K562 (cell line): ENCODE measurements around the gene EEPD1. TPM values are rescaled to one million over a fixed set of nuclear protein-coding genes. Genes with fewer than 3 reads are reported as not detected.

Experiments used
- EWSR1 ChIP-seq: fragments of 450-650 bp; IDR thresholded peaks from 2 replicates; pipeline ENCODE4 v1.6.1; 2018; ENCODE audit warnings: borderline replicate concordance, mild to moderate bottlenecking, low read depth, moderate library complexity; ENCODE audit not compliant: partially characterized antibody
- KAT2B ChIP-seq: IDR thresholded peaks from one replicate; pipeline ENCODE4 v1.6.1; 2012; ENCODE audit warnings: low read depth, mild to moderate bottlenecking, control low read depth, inconsistent platforms, low read length, moderate library complexity
- NCOA6 ChIP-seq: fragments of 450-650 bp; IDR thresholded peaks from 2 replicates; pipeline ENCODE4 v1.6.1; 2017; ENCODE audit warnings: mild to moderate bottlenecking
- POLR2AphosphoS5 ChIP-seq: IDR thresholded peaks from 2 replicates; pipeline ENCODE4 v1.6.1; 2011; ENCODE audit warnings: mild to moderate bottlenecking, low read depth, low read length, moderate library complexity; ENCODE audit not compliant: control insufficient read depth, insufficient read depth
- RB1 ChIP-seq: fragments of 450-650 bp; IDR thresholded peaks from 2 replicates; pipeline ENCODE4 v1.6.1; 2017; ENCODE audit warnings: low read depth, mild to moderate bottlenecking
- SRSF3 ChIP-seq: fragments of 200-400 bp; formaldehyde crosslinking; IDR thresholded peaks from 2 replicates; pipeline ENCODE4 v1.6.1; 2016; ENCODE audit warnings: mild to moderate bottlenecking, low read length, moderate library complexity; ENCODE audit not compliant: insufficient read depth
- STAT5B ChIP-seq: fragments of 250-450 bp; sonication (Bioruptor Pico); IDR thresholded peaks from 2 replicates; pipeline ENCODE4 v1.8.0; 2021; ENCODE audit warnings: mild to moderate bottlenecking, inconsistent platforms
- TAF7 ChIP-seq: fragments of 450-650 bp; IDR thresholded peaks from 2 replicates; pipeline ENCODE4 v1.6.1; 2016; ENCODE audit warnings: missing genetic modification characterization, missing compliant biosample characterization
- ZNF766 ChIP-seq: fragments of 200-800 bp; sonication (Bioruptor generic); conservative IDR thresholded peaks from 2 replicates; pipeline ENCODE4 v1.6.1; 2016; ENCODE audit warnings: missing genetic modification characterization, missing compliant biosample characterization
- ZNF785 ChIP-seq: fragments of 250-450 bp; sonication (Bioruptor Pico); IDR thresholded peaks from 2 replicates; pipeline ENCODE4 v1.4.0; 2020; ENCODE audit warnings: mild to moderate bottlenecking
- polyA plus RNA-seq, 8 experiments: library from polyadenylated mRNA; depleted of rRNA in 4 of 8; stranded (reverse) in 5 of 8; unstranded in 3 of 8; fragments of >200 nt; fragmentation: Nextera tagmentation in 2 of 8; fragmentation: Illumina TruSeq in 1 of 8; extraction: Ambion mirVana in 2 of 8; extraction: Trizol in 1 of 8; gene quantifications; 2 replicates each; pipeline versions ENCODE4 v1.2.1 to v1.2.3, GENCODE V29; 2011 to 2014; ENCODE audit warnings: inconsistent platforms in 1 of 8, missing spikeins in 1 of 8
- total RNA-seq, 7 experiments: library from RNA; depleted of rRNA in 6 of 7; stranded (reverse); fragments of >200 nt in 6 of 7; fragmentation: Illumina TruSeq in 2 of 7; extraction: Trizol in 2 of 7; gene quantifications; 2 replicates each; pipeline versions ENCODE4 v1.2.1 to v1.2.3, GENCODE V29; 2011 to 2021; ENCODE audit warnings: low replicate concordance in 1 of 7
- TF ChIP-seq, protein P1 (sequence below): fragments of 250-450 bp; sonication (Bioruptor Pico); IDR thresholded peaks from 2 replicates; pipeline ENCODE4 v1.4.0; 2020
- TF ChIP-seq, protein P2 (sequence below): IDR thresholded peaks from 2 replicates; pipeline ENCODE4 v1.6.1; 2012; ENCODE audit warnings: low read depth, low read length, improper control_type of control experiment, borderline replicate concordance
- TF ChIP-seq, protein P3 (sequence below), 2 experiments: fragments of 150-350 bp in 1 of 2; IDR thresholded peaks; 2 replicates each; pipeline ENCODE4 v1.6.1; 2012 to 2016; ENCODE audit warnings: low read depth in 2 of 2, low read length in 2 of 2, mild to moderate bottlenecking in 1 of 2, moderate library complexity in 1 of 2
- TF ChIP-seq, protein P4 (sequence below): fragments of 450-650 bp; formaldehyde crosslinking; IDR thresholded peaks from 2 replicates; pipeline ENCODE4 v1.4.0; 2022; ENCODE audit warnings: missing genetic modification characterization
- TF ChIP-seq, protein P5 (sequence below): fragments of 250-450 bp; sonication (Bioruptor Pico); IDR thresholded peaks from 2 replicates; pipeline ENCODE4 v1.4.0; 2020; ENCODE audit warnings: mild to moderate bottlenecking
- TF ChIP-seq, protein P6 (sequence below): fragments of 450-650 bp; IDR thresholded peaks from 2 replicates; pipeline ENCODE4 v1.6.1; 2016; ENCODE audit warnings: antibody characterized with exemption

Gene EEPD1
- total and polyA plus RNA-seq, 9 of the 15 experiments (the other 6 are each of a cell fraction or from before 2014, with no cell fraction given) = 0.01 to 1.5 (median 0.74) TPM; not detected in 1

DNA sequence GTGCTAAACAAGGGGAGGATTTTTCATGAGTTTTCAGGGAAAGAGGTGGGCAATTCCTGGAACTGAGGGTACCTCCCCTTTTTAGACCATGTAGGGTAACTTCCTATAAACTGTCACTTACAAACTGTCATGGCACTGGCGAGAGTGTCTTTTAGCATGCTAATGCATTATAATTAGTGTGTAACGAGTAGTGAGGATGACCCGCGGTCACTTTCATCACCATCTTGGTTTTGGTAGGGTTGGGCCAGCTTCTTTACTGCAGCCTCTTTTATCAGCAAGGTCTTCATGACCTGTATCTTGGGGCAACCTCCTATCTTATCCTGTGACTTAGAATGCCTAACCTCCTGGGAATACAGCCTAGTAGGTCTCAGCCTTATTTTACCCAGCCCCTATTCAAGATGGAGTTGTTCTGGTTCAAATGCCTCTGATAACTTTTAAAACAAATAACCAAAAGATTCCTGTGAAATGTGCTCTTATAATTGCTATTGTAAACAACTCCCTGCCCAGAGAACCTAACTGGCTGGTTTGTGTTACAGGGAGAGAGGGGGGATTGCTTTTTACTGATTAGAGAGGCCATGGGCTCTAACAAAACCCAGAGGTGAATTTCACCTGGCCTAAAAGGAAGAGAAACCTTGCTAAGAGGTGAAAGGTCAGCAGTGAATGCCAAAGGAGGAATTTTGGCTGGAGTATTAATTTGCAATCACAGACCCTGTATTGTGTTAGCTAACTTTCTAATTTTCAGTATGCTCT lies 64.3 kb downstream of the EEPD1 start (continued):
- TF ChIP-seq, protein P1, sequence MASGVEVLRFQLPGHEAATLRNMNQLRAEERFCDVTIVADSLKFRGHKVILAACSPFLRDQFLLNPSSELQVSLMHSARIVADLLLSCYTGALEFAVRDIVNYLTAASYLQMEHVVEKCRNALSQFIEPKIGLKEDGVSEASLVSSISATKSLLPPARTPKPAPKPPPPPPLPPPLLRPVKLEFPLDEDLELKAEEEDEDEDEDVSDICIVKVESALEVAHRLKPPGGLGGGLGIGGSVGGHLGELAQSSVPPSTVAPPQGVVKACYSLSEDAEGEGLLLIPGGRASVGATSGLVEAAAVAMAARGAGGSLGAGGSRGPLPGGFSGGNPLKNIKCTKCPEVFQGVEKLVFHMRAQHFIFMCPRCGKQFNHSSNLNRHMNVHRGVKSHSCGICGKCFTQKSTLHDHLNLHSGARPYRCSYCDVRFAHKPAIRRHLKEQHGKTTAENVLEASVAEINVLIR (CRISPR knock-in tag) = peak; percentile 67
- peak; percentile 94 for TF ChIP-seq ZNF766 (CRISPR knock-in tag)
- TF ChIP-seq RB1 = no peak
- TF ChIP-seq EWSR1 = no peak
- no peak for TF ChIP-seq STAT5B (CRISPR knock-in tag)
- TF ChIP-seq, protein P2, sequence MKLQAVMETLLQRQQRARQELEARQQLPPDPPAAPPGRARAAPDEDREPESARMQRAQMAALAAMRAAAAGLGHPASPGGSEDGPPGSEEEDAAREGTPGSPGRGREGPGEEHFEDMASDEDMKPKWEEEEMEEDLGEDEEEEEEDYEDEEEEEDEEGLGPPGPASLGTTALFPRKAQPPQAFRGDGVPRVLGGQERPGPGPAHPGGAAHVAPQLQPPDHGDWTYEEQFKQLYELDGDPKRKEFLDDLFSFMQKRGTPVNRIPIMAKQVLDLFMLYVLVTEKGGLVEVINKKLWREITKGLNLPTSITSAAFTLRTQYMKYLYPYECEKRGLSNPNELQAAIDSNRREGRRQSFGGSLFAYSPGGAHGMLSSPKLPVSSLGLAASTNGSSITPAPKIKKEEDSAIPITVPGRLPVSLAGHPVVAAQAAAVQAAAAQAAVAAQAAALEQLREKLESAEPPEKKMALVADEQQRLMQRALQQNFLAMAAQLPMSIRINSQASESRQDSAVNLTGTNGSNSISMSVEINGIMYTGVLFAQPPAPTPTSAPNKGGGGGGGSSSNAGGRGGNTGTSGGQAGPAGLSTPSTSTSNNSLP = no peak
- TF ChIP-seq POLR2AphosphoS5 = no peak
- TF ChIP-seq, protein P3, sequence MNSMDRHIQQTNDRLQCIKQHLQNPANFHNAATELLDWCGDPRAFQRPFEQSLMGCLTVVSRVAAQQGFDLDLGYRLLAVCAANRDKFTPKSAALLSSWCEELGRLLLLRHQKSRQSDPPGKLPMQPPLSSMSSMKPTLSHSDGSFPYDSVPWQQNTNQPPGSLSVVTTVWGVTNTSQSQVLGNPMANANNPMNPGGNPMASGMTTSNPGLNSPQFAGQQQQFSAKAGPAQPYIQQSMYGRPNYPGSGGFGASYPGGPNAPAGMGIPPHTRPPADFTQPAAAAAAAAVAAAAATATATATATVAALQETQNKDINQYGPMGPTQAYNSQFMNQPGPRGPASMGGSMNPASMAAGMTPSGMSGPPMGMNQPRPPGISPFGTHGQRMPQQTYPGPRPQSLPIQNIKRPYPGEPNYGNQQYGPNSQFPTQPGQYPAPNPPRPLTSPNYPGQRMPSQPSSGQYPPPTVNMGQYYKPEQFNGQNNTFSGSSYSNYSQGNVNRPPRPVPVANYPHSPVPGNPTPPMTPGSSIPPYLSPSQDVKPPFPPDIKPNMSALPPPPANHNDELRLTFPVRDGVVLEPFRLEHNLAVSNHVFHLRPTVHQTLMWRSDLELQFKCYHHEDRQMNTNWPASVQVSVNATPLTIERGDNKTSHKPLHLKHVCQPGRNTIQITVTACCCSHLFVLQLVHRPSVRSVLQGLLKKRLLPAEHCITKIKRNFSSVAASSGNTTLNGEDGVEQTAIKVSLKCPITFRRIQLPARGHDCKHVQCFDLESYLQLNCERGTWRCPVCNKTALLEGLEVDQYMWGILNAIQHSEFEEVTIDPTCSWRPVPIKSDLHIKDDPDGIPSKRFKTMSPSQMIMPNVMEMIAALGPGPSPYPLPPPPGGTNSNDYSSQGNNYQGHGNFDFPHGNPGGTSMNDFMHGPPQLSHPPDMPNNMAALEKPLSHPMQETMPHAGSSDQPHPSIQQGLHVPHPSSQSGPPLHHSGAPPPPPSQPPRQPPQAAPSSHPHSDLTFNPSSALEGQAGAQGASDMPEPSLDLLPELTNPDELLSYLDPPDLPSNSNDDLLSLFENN (IDR thresholded peaks at IDR 0.05; ENCODE audit: low read depth in 2 of 2, low read length in 2 of 2) = no peak
- no peak for TF ChIP-seq NCOA6
- TF ChIP-seq, protein P4, sequence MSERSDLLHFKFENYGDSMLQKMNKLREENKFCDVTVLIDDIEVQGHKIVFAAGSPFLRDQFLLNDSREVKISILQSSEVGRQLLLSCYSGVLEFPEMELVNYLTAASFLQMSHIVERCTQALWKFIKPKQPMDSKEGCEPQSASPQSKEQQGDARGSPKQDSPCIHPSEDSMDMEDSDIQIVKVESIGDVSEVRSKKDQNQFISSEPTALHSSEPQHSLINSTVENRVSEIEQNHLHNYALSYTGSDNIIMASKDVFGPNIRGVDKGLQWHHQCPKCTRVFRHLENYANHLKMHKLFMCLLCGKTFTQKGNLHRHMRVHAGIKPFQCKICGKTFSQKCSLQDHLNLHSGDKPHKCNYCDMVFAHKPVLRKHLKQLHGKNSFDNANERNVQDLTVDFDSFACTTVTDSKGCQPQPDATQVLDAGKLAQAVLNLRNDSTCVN (CRISPR knock-in tag) = peak; percentile 60; the same call in 1 of the 2 replicates
- TF ChIP-seq SRSF3 = no peak
- TF ChIP-seq, protein P5, sequence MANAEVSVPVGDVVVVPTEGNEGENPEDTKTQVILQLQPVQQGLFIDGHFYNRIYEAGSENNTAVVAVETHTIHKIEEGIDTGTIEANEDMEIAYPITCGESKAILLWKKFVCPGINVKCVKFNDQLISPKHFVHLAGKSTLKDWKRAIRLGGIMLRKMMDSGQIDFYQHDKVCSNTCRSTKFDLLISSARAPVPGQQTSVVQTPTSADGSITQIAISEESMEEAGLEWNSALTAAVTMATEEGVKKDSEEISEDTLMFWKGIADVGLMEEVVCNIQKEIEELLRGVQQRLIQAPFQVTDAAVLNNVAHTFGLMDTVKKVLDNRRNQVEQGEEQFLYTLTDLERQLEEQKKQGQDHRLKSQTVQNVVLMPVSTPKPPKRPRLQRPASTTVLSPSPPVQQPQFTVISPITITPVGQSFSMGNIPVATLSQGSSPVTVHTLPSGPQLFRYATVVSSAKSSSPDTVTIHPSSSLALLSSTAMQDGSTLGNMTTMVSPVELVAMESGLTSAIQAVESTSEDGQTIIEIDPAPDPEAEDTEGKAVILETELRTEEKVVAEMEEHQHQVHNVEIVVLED = peak; percentile 46
- no peak for TF ChIP-seq KAT2B
- TF ChIP-seq, protein P6, sequence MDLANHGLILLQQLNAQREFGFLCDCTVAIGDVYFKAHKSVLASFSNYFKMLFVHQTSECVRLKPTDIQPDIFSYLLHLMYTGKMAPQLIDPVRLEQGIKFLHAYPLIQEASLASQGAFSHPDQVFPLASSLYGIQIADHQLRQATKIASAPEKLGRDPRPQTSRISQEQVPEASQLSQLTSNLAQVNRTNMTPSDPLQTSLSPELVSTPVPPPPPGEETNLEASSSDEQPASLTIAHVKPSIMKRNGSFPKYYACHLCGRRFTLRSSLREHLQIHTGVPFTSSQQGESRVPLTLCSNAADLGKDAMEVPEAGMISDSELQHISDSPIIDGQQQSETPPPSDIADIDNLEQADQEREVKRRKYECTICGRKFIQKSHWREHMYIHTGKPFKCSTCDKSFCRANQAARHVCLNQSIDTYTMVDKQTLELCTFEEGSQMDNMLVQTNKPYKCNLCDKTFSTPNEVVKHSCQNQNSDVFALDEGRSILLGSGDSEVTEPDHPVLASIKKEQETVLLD = no peak
- peak; percentile 66; the same call in 1 of the 2 replicates for TF ChIP-seq TAF7 (tag)
- no peak for TF ChIP-seq ZNF785
